Measurements from ENCODE around the gene AUNIP.

GRCh38 chr1:25876693-25877077 lies 17.4 kb upstream of the AUNIP start:
- TF ChIP-seq, protein P1, sequence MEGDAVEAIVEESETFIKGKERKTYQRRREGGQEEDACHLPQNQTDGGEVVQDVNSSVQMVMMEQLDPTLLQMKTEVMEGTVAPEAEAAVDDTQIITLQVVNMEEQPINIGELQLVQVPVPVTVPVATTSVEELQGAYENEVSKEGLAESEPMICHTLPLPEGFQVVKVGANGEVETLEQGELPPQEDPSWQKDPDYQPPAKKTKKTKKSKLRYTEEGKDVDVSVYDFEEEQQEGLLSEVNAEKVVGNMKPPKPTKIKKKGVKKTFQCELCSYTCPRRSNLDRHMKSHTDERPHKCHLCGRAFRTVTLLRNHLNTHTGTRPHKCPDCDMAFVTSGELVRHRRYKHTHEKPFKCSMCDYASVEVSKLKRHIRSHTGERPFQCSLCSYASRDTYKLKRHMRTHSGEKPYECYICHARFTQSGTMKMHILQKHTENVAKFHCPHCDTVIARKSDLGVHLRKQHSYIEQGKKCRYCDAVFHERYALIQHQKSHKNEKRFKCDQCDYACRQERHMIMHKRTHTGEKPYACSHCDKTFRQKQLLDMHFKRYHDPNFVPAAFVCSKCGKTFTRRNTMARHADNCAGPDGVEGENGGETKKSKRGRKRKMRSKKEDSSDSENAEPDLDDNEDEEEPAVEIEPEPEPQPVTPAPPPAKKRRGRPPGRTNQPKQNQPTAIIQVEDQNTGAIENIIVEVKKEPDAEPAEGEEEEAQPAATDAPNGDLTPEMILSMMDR (IDR thresholded peaks at IDR 0.05; ENCODE audit: low read length) = no peak
- TF ChIP-seq EZH2 (optimal IDR thresholded peaks at IDR 0.05; ENCODE audit: low read depth, low read length) (no peak), EZH2phosphoT487 (IDR thresholded peaks at IDR 0.05; ENCODE audit: low read length) (no peak)
